Nephron (organoid): ENCODE results near the gene TMEM250.
A peak's percentile ranks its signal among the peaks of the same experiment; 100 is the strongest.

Experiments used
- H3K27ac Mint-ChIP-seq, 3 experiments: 2 replicates each; pipeline ENCODE4 v1.8.0; 2020; ENCODE audit warnings: mixed read lengths in 3 of 3, mild to moderate bottlenecking in 2 of 3, moderate library complexity in 1 of 3
- H3K27me3 Mint-ChIP-seq: 2 replicates; pipeline ENCODE4 v1.8.0; 2021; ENCODE audit warnings: low read depth, mild to moderate bottlenecking, moderate library complexity, mixed read lengths
- H3K36me3 Mint-ChIP-seq: 2 replicates; pipeline ENCODE4 v1.8.0; 2020; ENCODE audit warnings: low read depth, mixed read lengths
- H3K4me1 Mint-ChIP-seq: 2 replicates; pipeline ENCODE4 v1.8.0; 2020; ENCODE audit warnings: mixed read lengths
- H3K4me3 Mint-ChIP-seq, 3 experiments: 2 replicates each; pipeline ENCODE4 v1.8.0; 2020; ENCODE audit warnings: mild to moderate bottlenecking in 3 of 3, mixed read lengths in 3 of 3, moderate library complexity in 2 of 3
- H3K9me3 Mint-ChIP-seq: 2 replicates; pipeline ENCODE4 v1.8.0; 2020; ENCODE audit warnings: mixed read lengths
- CTCF ChIP-seq, 3 experiments: fragments of 200-600 bp; sonication (generic); IDR thresholded peaks; one replicate each; pipeline ENCODE4 v1.5.0; 2021; ENCODE audit warnings: antibody characterized with exemption in 3 of 3; ENCODE audit not compliant: unreplicated experiment in 3 of 3

Gene TMEM250

GRCh38 chr9:136136127-136136925 lies 17.7 kb upstream of the TMEM250 start:
- H3K9me3 Mint-ChIP-seq: no peaks in the 10 kb centered on the region
- peaks cover 8% of the 10 kb centered on the region for H3K4me1 Mint-ChIP-seq
- H3K27me3 Mint-ChIP-seq: peaks cover 54% of the 10 kb centered on the region
- peak overlapping the region in 1 of 3 experiments; percentile 36 for H3K4me3 Mint-ChIP-seq
- no peak overlapping the region for H3K27ac Mint-ChIP-seq
- no peaks in the 10 kb centered on the region for H3K36me3 Mint-ChIP-seq
- TF ChIP-seq CTCF (IDR thresholded peaks at IDR 0.05; ENCODE audit: unreplicated experiment in 3 of 3): no peak

DNA sequence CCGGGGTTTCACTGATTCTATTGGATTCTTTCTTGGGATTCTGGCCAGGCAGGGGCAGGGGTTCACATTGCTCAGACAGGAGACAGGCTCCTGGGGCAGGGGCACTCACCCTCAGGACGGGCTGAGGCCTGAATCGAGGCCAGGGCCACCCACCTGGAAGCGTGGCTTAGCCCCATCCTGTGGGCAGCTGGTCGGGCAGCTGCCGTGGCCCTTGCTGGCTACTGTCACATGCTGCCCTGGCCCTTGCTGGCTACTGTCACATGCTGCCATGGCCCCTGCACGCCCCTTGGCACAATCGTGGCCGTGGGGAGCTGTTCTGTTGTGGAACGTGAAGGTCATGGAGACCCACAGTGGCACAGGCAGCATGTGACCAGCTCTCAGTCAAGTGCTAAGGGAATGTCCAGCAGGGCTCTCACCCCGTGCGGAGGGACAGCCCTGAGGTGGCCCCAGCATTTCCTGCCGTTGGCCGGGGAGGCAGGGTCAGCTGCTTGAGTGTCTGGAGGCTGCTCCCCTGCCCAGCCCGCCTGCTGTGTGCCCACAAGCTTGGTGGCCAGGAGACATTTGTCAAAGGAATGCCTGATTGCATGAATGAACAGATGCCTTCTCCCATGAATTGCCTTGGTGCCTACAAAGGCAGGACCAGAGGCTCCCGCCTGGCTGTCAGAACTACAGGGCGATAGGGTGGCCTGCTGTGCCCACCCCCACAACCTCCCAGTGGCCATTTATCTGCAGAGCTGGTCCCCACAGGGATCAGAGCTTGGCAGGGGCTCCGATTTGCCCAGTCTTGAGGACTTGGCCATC lies 16.9 kb upstream of the TMEM250 start:
- no peak for TF ChIP-seq CTCF (IDR thresholded peaks at IDR 0.05; ENCODE audit: unreplicated experiment in 3 of 3)
- H3K4me1 Mint-ChIP-seq: no peaks in the 10 kb centered on the region
- H3K4me3 Mint-ChIP-seq: peak overlapping the region in 1 of 3 experiments; percentile 36
- H3K9me3 Mint-ChIP-seq: no peaks in the 10 kb centered on the region
- H3K27ac Mint-ChIP-seq: no peak overlapping the region
- peaks cover 57% of the 10 kb centered on the region for H3K27me3 Mint-ChIP-seq
- H3K36me3 Mint-ChIP-seq: no peaks in the 10 kb centered on the region

DNA sequence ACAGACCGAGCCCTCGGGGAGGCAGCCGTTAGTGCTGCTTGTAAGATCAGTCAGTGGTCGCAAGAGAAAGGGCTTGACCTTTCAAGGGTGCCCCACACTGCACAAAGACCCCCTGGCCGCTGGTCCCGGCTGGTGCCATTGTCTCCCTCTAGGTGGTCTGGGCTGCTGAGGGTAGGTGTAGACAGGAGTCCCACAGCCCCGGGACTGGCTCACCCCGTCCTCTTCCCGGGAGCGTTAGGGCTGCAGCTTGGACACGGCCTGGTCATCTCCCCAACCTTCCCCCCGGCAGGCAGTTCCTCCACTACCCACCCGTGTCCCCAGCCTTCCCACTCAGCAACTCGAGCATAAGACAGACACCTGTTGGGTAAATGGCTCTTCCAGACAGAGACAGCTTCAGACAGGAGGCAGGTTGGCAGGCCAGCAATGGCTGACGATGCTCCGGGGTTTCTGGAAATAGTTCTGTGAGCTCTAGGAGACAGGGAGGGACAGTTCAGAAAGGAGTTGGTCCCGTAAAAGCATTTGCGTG lies 15.3 kb upstream of the TMEM250 start:
- Mint-ChIP-seq H3K27ac (no peak overlapping the region), H3K9me3 (no peaks in the 10 kb centered on the region), H3K4me1 (no peaks in the 10 kb centered on the region), H3K27me3 (peaks cover 72% of the 10 kb centered on the region), H3K36me3 (no peaks in the 10 kb centered on the region), H3K4me3 (peak overlapping the region; percentile 71 to 77 (median 74))
- no peak for TF ChIP-seq CTCF (IDR thresholded peaks at IDR 0.05; ENCODE audit: unreplicated experiment in 3 of 3)

- Mint-ChIP-seq H3K9me3 (no peaks in the 10 kb centered on the region), H3K4me1 (no peaks in the 10 kb centered on the region), H3K36me3 (no peaks in the 10 kb centered on the region), H3K27me3 (peaks cover 75% of the 10 kb centered on the region), H3K4me3 (peak overlapping the region; percentile 37 to 77 (median 71)), H3K27ac (no peak overlapping the region)
- peak; percentile 54 to 70 (median 66) for TF ChIP-seq CTCF (IDR thresholded peaks at IDR 0.05; ENCODE audit: unreplicated experiment in 3 of 3)
These were observed 14.7 kb upstream of the TMEM250 start for GRCh38 chr9:136133191-136133958.

DNA sequence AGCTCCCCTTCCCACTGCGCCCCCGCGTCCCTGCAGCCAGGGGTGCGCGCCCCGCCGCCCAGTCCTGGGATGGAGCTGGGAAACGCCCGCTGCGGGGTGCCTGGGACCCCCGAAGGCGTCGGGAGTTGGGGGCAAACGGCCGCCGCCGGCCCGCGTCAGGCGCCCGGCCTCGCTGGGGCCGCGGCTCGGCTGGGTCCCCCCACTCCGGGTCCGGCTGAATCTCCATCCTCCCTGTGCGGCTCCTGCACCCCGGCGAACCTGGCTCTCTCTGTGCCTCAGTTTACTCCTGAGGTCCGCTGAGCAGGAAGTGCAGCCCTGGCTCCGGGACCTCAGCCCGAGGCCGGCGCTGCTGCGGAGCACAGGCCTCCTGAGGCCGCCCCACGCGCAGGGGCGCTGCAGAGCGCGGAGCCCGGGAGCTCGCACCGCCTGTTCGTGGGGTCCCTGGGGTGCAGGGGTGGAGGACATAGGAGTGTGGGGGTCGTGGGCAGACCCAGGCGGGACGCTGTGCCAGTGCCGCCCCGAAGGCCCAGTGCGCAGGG lies 13.9 kb upstream of the TMEM250 start:
- Mint-ChIP-seq H3K27me3 (peaks cover 81% of the 10 kb centered on the region), H3K9me3 (no peaks in the 10 kb centered on the region), H3K4me3 (no peak overlapping the region), H3K27ac (no peak overlapping the region), H3K4me1 (no peaks in the 10 kb centered on the region), H3K36me3 (no peaks in the 10 kb centered on the region)
- TF ChIP-seq CTCF (IDR thresholded peaks at IDR 0.05; ENCODE audit: unreplicated experiment in 3 of 3): no peak
